ENCODE measurements around the gene KARS1. TPM values are rescaled to one million over a fixed set of nuclear protein-coding genes. Genes with fewer than 3 reads are reported as not detected.

The KARS1 gene
- total and polyA plus RNA-seq, 2 of the 4 experiments (the other 2 are of a cell fraction), result 122 to 228 TPM

DNA sequence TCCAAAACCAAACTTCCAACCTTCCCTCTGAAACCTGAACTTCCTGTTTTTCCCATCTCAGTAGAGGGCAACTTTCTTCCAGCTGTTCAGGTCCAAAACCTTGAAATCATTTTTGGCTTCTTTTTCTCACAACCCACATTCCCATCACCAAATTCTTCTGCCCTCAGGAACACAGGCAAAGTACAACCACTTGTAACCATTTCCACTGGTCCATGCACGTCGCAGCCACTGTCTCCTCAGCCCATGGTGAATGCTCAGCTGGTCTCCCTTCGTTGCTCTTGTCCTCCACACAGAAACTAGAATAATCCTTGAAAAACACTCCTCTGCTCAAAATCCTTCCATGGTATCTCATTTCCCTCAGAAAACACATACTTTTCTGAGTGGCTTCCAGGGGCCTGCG lies 20.7 kb downstream of the KARS1 start:
- Histone ChIP-seq H2BK120ac (ENCODE audit: low read depth, low read length) (no peak overlapping the region), H4K91ac (ENCODE audit: insufficient read depth, low read depth, low read length) (no peak overlapping the region), H2AFZ (replicated peaks; ENCODE audit: low read length, poor library complexity) (no peak overlapping the region), H4K5ac (ENCODE audit: low read depth, low read length) (no peak overlapping the region), H3K4ac (ENCODE audit: low read depth, low read length) (no peak overlapping the region), H2BK20ac (ENCODE audit: low read depth, low read length) (no peak overlapping the region), H3K9me1 (ENCODE audit: insufficient read depth, low read length) (no peaks in the 10 kb centered on the region), H2BK15ac (ENCODE audit: low read depth, low read length) (no peak overlapping the region), H3K27ac (ENCODE audit: insufficient read depth, low read length) (no peak overlapping the region), H3K9ac (ENCODE audit: low read depth, low read length) (no peak overlapping the region), H2AK9ac (replicated peaks; ENCODE audit: low read depth, low read length, poor library complexity) (no peak overlapping the region), H3K4me2 (ENCODE audit: low read depth, low read length) (no peak overlapping the region), H3K4me1 (ENCODE audit: control insufficient read depth, insufficient read depth, low read length) (peaks cover 5% of the 10 kb centered on the region), H4K8ac (ENCODE audit: low read depth in 2 of 2, low read length in 2 of 2) (no peak overlapping the region), H3K18ac (ENCODE audit: low read depth, low read length) (no peak overlapping the region), H3K79me1 (ENCODE audit: low read depth in 1 of 2, low read length in 2 of 2) (peaks cover 5 to 9% of the 10 kb centered on the region in 2 experiments), H3K14ac (replicated peaks; ENCODE audit: low read depth, low read length) (no peak overlapping the region), H3K9me3 (ENCODE audit: control insufficient read depth, insufficient read depth, low read length) (no peaks in the 10 kb centered on the region), H2BK5ac (ENCODE audit: low read depth, low read length, poor library complexity, severe bottlenecking) (no peak overlapping the region), H3K56ac (ENCODE audit: extremely low read depth, insufficient read depth, low read length) (no peak overlapping the region), H3K36me3 (ENCODE audit: control insufficient read depth, insufficient read depth, low read length) (peaks cover 51% of the 10 kb centered on the region), H3K23ac (ENCODE audit: low read depth, low read length) (no peak overlapping the region), H2AK5ac (ENCODE audit: low read depth, low read length) (no peak overlapping the region), H4K20me1 (ENCODE audit: insufficient read depth, low read length) (no peaks in the 10 kb centered on the region), H3K4me3 (ENCODE audit: insufficient read depth, low read depth, low read length) (no peak overlapping the region), H3K27me3 (ENCODE audit: control insufficient read depth, insufficient read depth, low read length) (no peaks in the 10 kb centered on the region)
- TF ChIP-seq MAZ (IDR thresholded peaks at IDR 0.05; ENCODE audit: borderline replicate concordance, low read depth, low read length) (no peak), MAFK (IDR thresholded peaks at IDR 0.05; ENCODE audit: low read depth, low read length) (no peak), CEBPB (IDR thresholded peaks at IDR 0.05; ENCODE audit: low read depth, low read length) (no peak), RFX5 (IDR thresholded peaks at IDR 0.05; ENCODE audit: low read depth, low read length) (no peak), RCOR1 (IDR thresholded peaks at IDR 0.05; ENCODE audit: insufficient replicate concordance, low read length) (no peak), FOS (IDR thresholded peaks at IDR 0.05; ENCODE audit: low read depth, low read length) (no peak), BHLHE40 (IDR thresholded peaks at IDR 0.05; ENCODE audit: low read depth, low read length) (no peak), MXI1 (IDR thresholded peaks at IDR 0.05; ENCODE audit: borderline replicate concordance, low read depth, low read length) (no peak), CHD1 (IDR thresholded peaks at IDR 0.05; ENCODE audit: low read depth, low read length) (no peak), NFE2L2 (IDR thresholded peaks at IDR 0.05; ENCODE audit: low read depth, low read length) (no peak), SMC3 (IDR thresholded peaks at IDR 0.05; ENCODE audit: low read depth, low read length) (no peak)
- TF ChIP-seq, protein P1, sequence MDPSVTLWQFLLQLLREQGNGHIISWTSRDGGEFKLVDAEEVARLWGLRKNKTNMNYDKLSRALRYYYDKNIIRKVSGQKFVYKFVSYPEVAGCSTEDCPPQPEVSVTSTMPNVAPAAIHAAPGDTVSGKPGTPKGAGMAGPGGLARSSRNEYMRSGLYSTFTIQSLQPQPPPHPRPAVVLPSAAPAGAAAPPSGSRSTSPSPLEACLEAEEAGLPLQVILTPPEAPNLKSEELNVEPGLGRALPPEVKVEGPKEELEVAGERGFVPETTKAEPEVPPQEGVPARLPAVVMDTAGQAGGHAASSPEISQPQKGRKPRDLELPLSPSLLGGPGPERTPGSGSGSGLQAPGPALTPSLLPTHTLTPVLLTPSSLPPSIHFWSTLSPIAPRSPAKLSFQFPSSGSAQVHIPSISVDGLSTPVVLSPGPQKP (IDR thresholded peaks at IDR 0.05; ENCODE audit: borderline replicate concordance, low read depth, low read length), result no peak
- TF ChIP-seq, protein P2, sequence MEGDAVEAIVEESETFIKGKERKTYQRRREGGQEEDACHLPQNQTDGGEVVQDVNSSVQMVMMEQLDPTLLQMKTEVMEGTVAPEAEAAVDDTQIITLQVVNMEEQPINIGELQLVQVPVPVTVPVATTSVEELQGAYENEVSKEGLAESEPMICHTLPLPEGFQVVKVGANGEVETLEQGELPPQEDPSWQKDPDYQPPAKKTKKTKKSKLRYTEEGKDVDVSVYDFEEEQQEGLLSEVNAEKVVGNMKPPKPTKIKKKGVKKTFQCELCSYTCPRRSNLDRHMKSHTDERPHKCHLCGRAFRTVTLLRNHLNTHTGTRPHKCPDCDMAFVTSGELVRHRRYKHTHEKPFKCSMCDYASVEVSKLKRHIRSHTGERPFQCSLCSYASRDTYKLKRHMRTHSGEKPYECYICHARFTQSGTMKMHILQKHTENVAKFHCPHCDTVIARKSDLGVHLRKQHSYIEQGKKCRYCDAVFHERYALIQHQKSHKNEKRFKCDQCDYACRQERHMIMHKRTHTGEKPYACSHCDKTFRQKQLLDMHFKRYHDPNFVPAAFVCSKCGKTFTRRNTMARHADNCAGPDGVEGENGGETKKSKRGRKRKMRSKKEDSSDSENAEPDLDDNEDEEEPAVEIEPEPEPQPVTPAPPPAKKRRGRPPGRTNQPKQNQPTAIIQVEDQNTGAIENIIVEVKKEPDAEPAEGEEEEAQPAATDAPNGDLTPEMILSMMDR (conservative IDR thresholded peaks at IDR 0.05; ENCODE audit: low read depth, low read length), result no peak
- BruUV-seq (replicated peaks), result no TSS peak
- ATAC-seq (ENCODE audit: low read depth) (no peak), DNase-seq (no peak)
- intact Hi-C loops (cut with micrococcal nuclease) (loop anchor here (10.0 kb wide), 2 partner anchors 162 to 432 kb away; partner anchors contain the start of gene TMEM170A), dilution Hi-C loops (cut with HindIII; ENCODE audit: low sequenced_read_pairs, unreplicated experiment) (no loop called here), in situ Hi-C loops (cut with MboI; ENCODE audit: low sequenced_read_pairs) (no loop called here)
- WGBS, 2 experiments (ENCODE audit: extremely low coverage in 2 of 2, insufficient read length in 1 of 2), result 57% methylated on average over 1 of the region's 4 CpGs; no CpG with 5 or more reads in 1 of the 2 experiments
- POLR2A ChIA-PET (ENCODE audit: unreplicated experiment), result no interaction called here
- CTCF ChIA-PET, result no interaction called here
